ENCODE data around the gene EFNA3.

DNA sequence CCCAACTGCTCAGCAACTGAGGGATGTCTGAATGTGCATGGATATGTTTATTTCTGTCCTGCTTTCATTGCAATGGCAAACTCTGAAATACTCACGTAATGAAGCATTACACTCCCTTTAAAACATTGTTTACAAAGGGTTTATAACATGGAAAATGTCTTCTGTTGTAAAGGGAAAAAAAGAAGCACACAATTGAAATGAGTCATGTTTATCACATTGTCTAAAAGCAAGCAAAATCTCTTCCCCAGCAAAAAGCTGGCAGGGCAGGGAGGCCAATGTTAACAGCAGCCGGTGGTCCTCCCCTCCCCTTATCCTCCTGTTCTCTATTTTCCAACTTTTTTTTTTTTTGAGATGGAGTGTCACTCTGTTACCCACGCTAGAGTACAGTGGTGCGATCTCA lies 45.2 kb downstream of the EFNA3 start:
- TF ChIP-seq, protein P1, sequence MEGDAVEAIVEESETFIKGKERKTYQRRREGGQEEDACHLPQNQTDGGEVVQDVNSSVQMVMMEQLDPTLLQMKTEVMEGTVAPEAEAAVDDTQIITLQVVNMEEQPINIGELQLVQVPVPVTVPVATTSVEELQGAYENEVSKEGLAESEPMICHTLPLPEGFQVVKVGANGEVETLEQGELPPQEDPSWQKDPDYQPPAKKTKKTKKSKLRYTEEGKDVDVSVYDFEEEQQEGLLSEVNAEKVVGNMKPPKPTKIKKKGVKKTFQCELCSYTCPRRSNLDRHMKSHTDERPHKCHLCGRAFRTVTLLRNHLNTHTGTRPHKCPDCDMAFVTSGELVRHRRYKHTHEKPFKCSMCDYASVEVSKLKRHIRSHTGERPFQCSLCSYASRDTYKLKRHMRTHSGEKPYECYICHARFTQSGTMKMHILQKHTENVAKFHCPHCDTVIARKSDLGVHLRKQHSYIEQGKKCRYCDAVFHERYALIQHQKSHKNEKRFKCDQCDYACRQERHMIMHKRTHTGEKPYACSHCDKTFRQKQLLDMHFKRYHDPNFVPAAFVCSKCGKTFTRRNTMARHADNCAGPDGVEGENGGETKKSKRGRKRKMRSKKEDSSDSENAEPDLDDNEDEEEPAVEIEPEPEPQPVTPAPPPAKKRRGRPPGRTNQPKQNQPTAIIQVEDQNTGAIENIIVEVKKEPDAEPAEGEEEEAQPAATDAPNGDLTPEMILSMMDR (IDR thresholded peaks at IDR 0.05): no peak
- no peak for TF ChIP-seq POLR2A (IDR thresholded peaks at IDR 0.05)

Measured in suprapubic skin (tissue), 3 donors.